Neural progenitor cell (in vitro differentiated cells): ENCODE data around the gene LDHAL6B. TPM values are rescaled to one million over a fixed set of nuclear protein-coding genes. Genes with fewer than 3 reads are reported as not detected.
A peak's percentile ranks its signal among the peaks of the same experiment; 100 is the strongest.

Experiments
- DNase-seq: peaks from one replicate; pipeline ENCODE4 v3.0.0-alpha.2; 2016; ENCODE audit warnings: low spot score
- H2AFZ ChIP-seq: fragments of 200-600 bp; sonication (generic); replicated peaks from 2 replicates; pipeline ENCODE4 v1.6.1; 2016; ENCODE audit warnings: antibody characterized with exemption
- H3F3A ChIP-seq: fragments of 200-600 bp; sonication (generic); 2 replicates; pipeline ENCODE4 v1.6.1; 2016; ENCODE audit warnings: antibody characterized with exemption, low read depth
- H3K27ac ChIP-seq: fragments of 200-600 bp; sonication (generic); 2 replicates; pipeline ENCODE4 v1.5.1; 2016; ENCODE audit warnings: mild to moderate bottlenecking
- H3K27me3 ChIP-seq: fragments of 200-600 bp; sonication (generic); 2 replicates; pipeline ENCODE4 v1.6.1; 2016; ENCODE audit warnings: mild to moderate bottlenecking, moderate library complexity
- H3K36me3 ChIP-seq: fragments of 200-600 bp; sonication (generic); 2 replicates; pipeline ENCODE4 v1.5.1; 2016
- H3K4me1 ChIP-seq: fragments of 200-600 bp; sonication (generic); 2 replicates; pipeline ENCODE4 v1.6.1; 2016; ENCODE audit warnings: mixed run types
- H3K4me2 ChIP-seq: fragments of 200-600 bp; sonication (generic); 2 replicates; pipeline ENCODE4 v1.6.1; 2016
- H3K4me3 ChIP-seq: fragments of 200-600 bp; sonication (generic); 2 replicates; pipeline ENCODE4 v1.5.1; 2016
- H3K79me2 ChIP-seq: fragments of 200-600 bp; sonication (generic); 2 replicates; pipeline ENCODE4 v1.6.1; 2016; ENCODE audit warnings: low read depth
- H3K9ac ChIP-seq: fragments of 200-600 bp; sonication (generic); 2 replicates; pipeline ENCODE4 v1.6.1; 2016
- H3K9me3 ChIP-seq: fragments of 200-600 bp; sonication (generic); 2 replicates; pipeline ENCODE4 v1.5.1; 2016; ENCODE audit warnings: low read depth
- H4K20me1 ChIP-seq: fragments of 200-600 bp; sonication (generic); 2 replicates; pipeline ENCODE4 v1.6.1; 2016; ENCODE audit warnings: low read depth
- H3K27ac Mint-ChIP-seq: 3 replicates; pipeline ENCODE4 v1.8.0; 2021; ENCODE audit warnings: mixed read lengths
- H3K27me3 Mint-ChIP-seq: 2 replicates; pipeline ENCODE4 v1.8.0; 2022; ENCODE audit warnings: low read depth, mild to moderate bottlenecking, inconsistent platforms, moderate library complexity, mixed read lengths; ENCODE audit not compliant: insufficient read depth
- H3K36me3 Mint-ChIP-seq: 3 replicates; pipeline ENCODE4 v1.8.0; 2021; ENCODE audit warnings: mixed read lengths
- H3K4me1 Mint-ChIP-seq: 3 replicates; pipeline ENCODE4 v1.8.0; 2021; ENCODE audit warnings: mixed read lengths
- H3K4me3 Mint-ChIP-seq: 3 replicates; pipeline ENCODE4 v1.8.0; 2021; ENCODE audit warnings: mild to moderate bottlenecking, moderate library complexity, mixed read lengths
- H3K9me3 Mint-ChIP-seq: 3 replicates; pipeline ENCODE4 v1.8.0; 2020; ENCODE audit warnings: mixed read lengths
- EZH2 ChIP-seq: fragments of 200-600 bp; sonication (generic); IDR thresholded peaks from 2 replicates; pipeline ENCODE4 v1.6.1; 2017; ENCODE audit warnings: antibody characterized with exemption, mild to moderate bottlenecking, moderate library complexity
- EZH2phosphoT487 ChIP-seq: fragments of 200-600 bp; sonication (generic); IDR thresholded peaks from 2 replicates; pipeline ENCODE4 v1.6.1; 2017; ENCODE audit warnings: antibody characterized with exemption
- total RNA-seq: library from RNA; depleted of rRNA; stranded (reverse); fragments of >200 nt; gene quantifications from 2 replicates; pipeline ENCODE4 v1.2.3, GENCODE V29; 2015; ENCODE audit warnings: low replicate concordance
- TF ChIP-seq, protein P1 (sequence below): fragments of 200-600 bp; sonication (generic); IDR thresholded peaks from 2 replicates; pipeline ENCODE4 v1.5.1; 2017; ENCODE audit warnings: antibody characterized with exemption, mild to moderate bottlenecking

Gene LDHAL6B
- total RNA-seq, 1 donor from 2014 or later: not detected

DNA sequence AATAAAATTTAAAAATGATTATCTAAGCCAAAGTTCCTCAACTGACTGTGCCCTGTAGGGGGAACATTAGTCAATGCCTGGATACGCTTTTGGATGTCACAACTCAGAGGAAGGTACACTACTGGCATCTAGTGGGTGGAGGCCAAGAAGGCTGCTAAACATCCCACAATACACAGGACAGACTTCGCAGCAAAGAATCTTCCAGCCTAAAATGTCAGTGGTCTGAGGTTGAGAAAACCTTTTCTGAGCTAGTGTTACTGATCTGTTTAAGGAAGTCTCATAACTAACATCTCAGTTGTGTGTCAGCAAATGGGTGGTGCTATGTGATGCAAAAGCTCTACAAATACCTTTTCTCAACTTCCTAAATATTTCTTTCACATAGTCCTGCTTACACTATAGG lies 20.9 kb upstream of the LDHAL6B start:
- Histone ChIP-seq H3K27me3 (no peaks in the 10 kb centered on the region), H3K9ac (no peak overlapping the region), H3K36me3 (no peaks in the 10 kb centered on the region), H3K4me2 (no peak overlapping the region), H3K9me3 (no peaks in the 10 kb centered on the region), H3K79me2 (no peaks in the 10 kb centered on the region), H3K4me1 (no peaks in the 10 kb centered on the region), H3K4me3 (no peak overlapping the region), H3F3A (no peaks in the 10 kb centered on the region), H2AFZ (no peak overlapping the region), H4K20me1 (no peaks in the 10 kb centered on the region), H3K27ac (no peak overlapping the region)
- Mint-ChIP-seq H3K4me1 (no peaks in the 10 kb centered on the region), H3K27ac (no peak overlapping the region), H3K27me3 (peaks cover 3% of the 10 kb centered on the region), H3K36me3 (peaks cover 35% of the 10 kb centered on the region), H3K9me3 (peaks cover 15% of the 10 kb centered on the region), H3K4me3 (no peak overlapping the region)
- TF ChIP-seq, protein P1, sequence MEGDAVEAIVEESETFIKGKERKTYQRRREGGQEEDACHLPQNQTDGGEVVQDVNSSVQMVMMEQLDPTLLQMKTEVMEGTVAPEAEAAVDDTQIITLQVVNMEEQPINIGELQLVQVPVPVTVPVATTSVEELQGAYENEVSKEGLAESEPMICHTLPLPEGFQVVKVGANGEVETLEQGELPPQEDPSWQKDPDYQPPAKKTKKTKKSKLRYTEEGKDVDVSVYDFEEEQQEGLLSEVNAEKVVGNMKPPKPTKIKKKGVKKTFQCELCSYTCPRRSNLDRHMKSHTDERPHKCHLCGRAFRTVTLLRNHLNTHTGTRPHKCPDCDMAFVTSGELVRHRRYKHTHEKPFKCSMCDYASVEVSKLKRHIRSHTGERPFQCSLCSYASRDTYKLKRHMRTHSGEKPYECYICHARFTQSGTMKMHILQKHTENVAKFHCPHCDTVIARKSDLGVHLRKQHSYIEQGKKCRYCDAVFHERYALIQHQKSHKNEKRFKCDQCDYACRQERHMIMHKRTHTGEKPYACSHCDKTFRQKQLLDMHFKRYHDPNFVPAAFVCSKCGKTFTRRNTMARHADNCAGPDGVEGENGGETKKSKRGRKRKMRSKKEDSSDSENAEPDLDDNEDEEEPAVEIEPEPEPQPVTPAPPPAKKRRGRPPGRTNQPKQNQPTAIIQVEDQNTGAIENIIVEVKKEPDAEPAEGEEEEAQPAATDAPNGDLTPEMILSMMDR: no peak
- TF ChIP-seq EZH2phosphoT487 (no peak), EZH2 (no peak)
- DNase-seq: no peak

- no peak overlapping the region for H3K9ac ChIP-seq
- H3K27me3 ChIP-seq: no peaks in the 10 kb centered on the region
- H3K9me3 ChIP-seq: no peaks in the 10 kb centered on the region
- H3K36me3 ChIP-seq: no peaks in the 10 kb centered on the region
- no peaks in the 10 kb centered on the region for H3K27me3 Mint-ChIP-seq
- no peak overlapping the region for H3K4me3 ChIP-seq
- H4K20me1 ChIP-seq: no peaks in the 10 kb centered on the region
- no peaks in the 10 kb centered on the region for H3K79me2 ChIP-seq
- no peaks in the 10 kb centered on the region for H3K4me1 ChIP-seq
- peaks cover 15% of the 10 kb centered on the region for H3K9me3 Mint-ChIP-seq
- H3K4me3 Mint-ChIP-seq: no peak overlapping the region
- DNase-seq: no peak
- peaks cover 32% of the 10 kb centered on the region for H3K36me3 Mint-ChIP-seq
- H3K4me1 Mint-ChIP-seq: no peaks in the 10 kb centered on the region
- no peak overlapping the region for H3K27ac ChIP-seq
- H3F3A ChIP-seq: no peaks in the 10 kb centered on the region
- no peak overlapping the region for H2AFZ ChIP-seq
- H3K27ac Mint-ChIP-seq: no peak overlapping the region
- no peak overlapping the region for H3K4me2 ChIP-seq
- no peak for TF ChIP-seq EZH2
Observed at GRCh38 chr15:59186501-59186900, 20.1 kb upstream of the LDHAL6B start.

DNA sequence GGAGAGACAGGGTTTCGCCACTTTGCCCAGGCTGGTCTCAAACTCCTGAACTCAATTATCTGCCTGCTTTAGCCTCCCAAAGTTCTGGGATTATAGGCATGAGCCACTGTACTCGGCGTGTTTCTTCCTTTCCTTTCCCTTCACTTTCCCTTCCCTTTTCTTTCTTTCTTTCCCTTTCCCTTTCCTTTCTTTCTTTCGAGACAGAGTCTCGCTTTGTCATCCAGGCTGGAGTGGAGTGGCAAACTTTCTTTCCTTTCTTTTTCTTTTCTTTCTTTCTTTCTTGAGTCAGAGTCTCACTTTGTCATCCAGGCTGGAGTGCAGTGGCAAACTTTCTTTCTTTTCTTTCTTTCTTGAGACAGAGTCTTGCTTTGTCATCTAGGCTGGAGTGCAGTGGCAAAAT lies 17.4 kb upstream of the LDHAL6B start:
- no peak overlapping the region for H3K4me3 ChIP-seq
- H3K27me3 ChIP-seq: no peaks in the 10 kb centered on the region
- no peaks in the 10 kb centered on the region for H3K9me3 ChIP-seq
- no peak overlapping the region for H3K9ac ChIP-seq
- no peaks in the 10 kb centered on the region for H4K20me1 ChIP-seq
- no peaks in the 10 kb centered on the region for H3F3A ChIP-seq
- Mint-ChIP-seq H3K27me3 (no peaks in the 10 kb centered on the region), H3K4me3 (no peak overlapping the region), H3K9me3 (peaks cover 3% of the 10 kb centered on the region), H3K27ac (no peak overlapping the region), H3K36me3 (peaks cover 30% of the 10 kb centered on the region), H3K4me1 (no peaks in the 10 kb centered on the region)
- no peaks in the 10 kb centered on the region for H3K4me1 ChIP-seq
- no peak overlapping the region for H2AFZ ChIP-seq
- TF ChIP-seq, protein P1: no peak
- TF ChIP-seq EZH2phosphoT487 (no peak), EZH2 (no peak)
- H3K27ac ChIP-seq: no peak overlapping the region
- no peaks in the 10 kb centered on the region for H3K36me3 ChIP-seq
- no peak overlapping the region for H3K4me2 ChIP-seq
- DNase-seq: no peak
- H3K79me2 ChIP-seq: no peaks in the 10 kb centered on the region

GRCh38 chr15:59190291-59190690 lies 16.4 kb upstream of the LDHAL6B start:
- H3K9me3 ChIP-seq: no peaks in the 10 kb centered on the region
- no peaks in the 10 kb centered on the region for H3K27me3 ChIP-seq
- H3K4me1 ChIP-seq: no peaks in the 10 kb centered on the region
- no peak for DNase-seq
- H3F3A ChIP-seq: no peaks in the 10 kb centered on the region
- H3K9ac ChIP-seq: no peak overlapping the region
- no peak overlapping the region for H3K4me3 ChIP-seq
- H3K27ac Mint-ChIP-seq: peak overlapping the region; percentile 48
- H3K4me1 Mint-ChIP-seq: no peaks in the 10 kb centered on the region
- H3K27me3 Mint-ChIP-seq: no peaks in the 10 kb centered on the region
- no peaks in the 10 kb centered on the region for H3K79me2 ChIP-seq
- H3K36me3 ChIP-seq: no peaks in the 10 kb centered on the region
- H3K4me3 Mint-ChIP-seq: no peak overlapping the region
- no peak overlapping the region for H3K4me2 ChIP-seq
- no peak overlapping the region for H3K27ac ChIP-seq
- no peak overlapping the region for H2AFZ ChIP-seq
- no peaks in the 10 kb centered on the region for H4K20me1 ChIP-seq
- peaks cover 3% of the 10 kb centered on the region for H3K9me3 Mint-ChIP-seq
- peaks cover 25% of the 10 kb centered on the region for H3K36me3 Mint-ChIP-seq
- TF ChIP-seq EZH2: no peak
- TF ChIP-seq, protein P1: no peak
- no peak for TF ChIP-seq EZH2phosphoT487
